ENCODE measurements around the gene AKAP8L.
A peak's percentile ranks its signal among the peaks of the same experiment; 100 is the strongest.

Gene AKAP8L

GRCh38 chr19:15436012-15436825 lies 17.4 kb upstream of the AKAP8L start:
- DNase-seq (ENCODE audit: low read depth): no peak

- no peak for DNase-seq (ENCODE audit: low read depth)
Observed at GRCh38 chr19:15433519-15434069, 14.8 kb upstream of the AKAP8L start.

GRCh38 chr19:15432629-15433518 lies 14.1 kb upstream of the AKAP8L start:
- peak; percentile 89 for DNase-seq (ENCODE audit: low read depth)

GRCh38 chr19:15432018-15432494 lies 13.3 kb upstream of the AKAP8L start:
- no peak for DNase-seq (ENCODE audit: low read depth)

- DNase-seq (ENCODE audit: low read depth): no peak
Observed at GRCh38 chr19:15431396-15432017, 12.7 kb upstream of the AKAP8L start.

GRCh38 chr19:15430526-15431120 lies 11.8 kb upstream of the AKAP8L start:
- DNase-seq (ENCODE audit: low read depth): no peak

- no peak for DNase-seq (ENCODE audit: low read depth)
Observed at GRCh38 chr19:15429825-15430467, 11.2 kb upstream of the AKAP8L start.

GRCh38 chr19:15428956-15429824 lies 10.4 kb upstream of the AKAP8L start:
- DNase-seq (ENCODE audit: low read depth): no peak

- DNase-seq (ENCODE audit: low read depth): no peak
Observed at GRCh38 chr19:15427991-15428471, 9.2 kb upstream of the AKAP8L start.

- DNase-seq (ENCODE audit: low read depth): no peak
Observed at GRCh38 chr19:15427350-15427700, 8.5 kb upstream of the AKAP8L start.

GRCh38 chr19:15426485-15427349 lies 7.9 kb upstream of the AKAP8L start:
- no peak for DNase-seq (ENCODE audit: low read depth)

- DNase-seq (ENCODE audit: low read depth): no peak
Observed at GRCh38 chr19:15425321-15425950, 6.6 kb upstream of the AKAP8L start.

GRCh38 chr19:15424692-15425272 lies 6.0 kb upstream of the AKAP8L start:
- DNase-seq (ENCODE audit: low read depth): no peak

- DNase-seq (ENCODE audit: low read depth): no peak
Observed at GRCh38 chr19:15424121-15424520, 5.3 kb upstream of the AKAP8L start.

- DNase-seq (ENCODE audit: low read depth): no peak
Observed at GRCh38 chr19:15423130-15423529, 4.3 kb upstream of the AKAP8L start.

GRCh38 chr19:15422296-15423075 lies 3.7 kb upstream of the AKAP8L start:
- no peak for DNase-seq (ENCODE audit: low read depth)

GRCh38 chr19:15421721-15422260 lies 3.0 kb upstream of the AKAP8L start:
- no peak for DNase-seq (ENCODE audit: low read depth)

Measured in T follicular helper cell (primary cell).